Epidermal melanocyte (primary cell): ENCODE data around the gene VPS37C.
A peak's percentile ranks its signal among the peaks of the same experiment; 100 is the strongest.

Source experiments
- DNase-seq: peaks from one replicate; pipeline ENCODE4 v3.0.0; 2011; ENCODE audit warnings: low spot score; ENCODE audit not compliant: insufficient read length

VPS37C gene

DNA sequence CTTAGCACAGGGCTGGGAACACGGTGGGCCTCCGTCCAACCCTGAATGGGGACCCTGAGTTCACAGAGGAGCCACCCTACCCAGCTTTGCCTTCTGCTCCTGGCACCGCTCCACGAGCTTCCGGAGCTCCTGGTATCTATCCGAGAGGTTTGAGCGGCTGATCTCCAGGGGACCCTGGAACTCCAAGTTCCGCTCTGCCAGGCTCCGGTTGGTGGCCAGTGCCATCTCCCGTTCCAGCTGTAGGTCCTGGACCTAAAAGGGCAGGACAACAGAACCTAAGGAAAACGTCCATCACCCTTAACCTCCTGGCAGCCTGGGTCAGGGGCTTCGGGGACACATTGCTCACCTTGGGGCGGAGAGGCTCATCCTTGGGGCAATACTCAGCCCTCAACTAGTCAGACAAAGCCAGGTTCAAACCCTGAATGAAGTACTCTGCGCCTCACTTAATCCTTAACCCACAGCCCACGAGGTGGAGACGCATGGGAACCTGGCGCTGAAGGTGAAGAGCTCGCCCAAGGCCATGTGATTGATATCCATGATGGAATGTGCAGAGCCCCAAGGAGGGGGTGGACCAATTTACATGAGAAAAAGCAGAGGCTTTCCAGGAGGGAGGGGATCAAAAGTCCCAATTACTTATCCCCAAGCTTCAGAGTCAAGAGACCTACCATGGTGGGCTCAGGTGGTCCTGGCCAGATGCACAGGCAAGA is 27.1 kb downstream of the VPS37C start:
- no peak for DNase-seq

DNA sequence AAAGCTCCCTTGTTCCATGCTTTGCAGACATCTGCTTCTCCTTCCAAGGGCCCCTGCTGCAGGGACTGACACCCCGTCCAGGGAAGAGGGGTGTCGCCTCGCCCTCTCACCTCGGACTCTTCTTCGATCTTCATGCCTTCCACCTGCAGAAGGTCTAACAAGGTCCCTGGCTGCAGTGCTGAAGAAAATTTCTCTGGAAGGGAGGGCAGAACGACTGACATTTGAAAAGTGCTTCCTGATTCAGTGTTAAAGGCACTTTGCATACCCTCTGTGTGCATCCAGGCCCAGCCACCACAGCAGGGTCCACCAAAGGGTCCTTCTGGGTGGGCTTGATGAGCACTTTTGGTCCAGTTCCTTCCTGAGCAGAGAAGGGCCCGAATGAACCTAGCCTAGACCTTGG is 28.1 kb downstream of the VPS37C start:
- no peak for DNase-seq

DNA sequence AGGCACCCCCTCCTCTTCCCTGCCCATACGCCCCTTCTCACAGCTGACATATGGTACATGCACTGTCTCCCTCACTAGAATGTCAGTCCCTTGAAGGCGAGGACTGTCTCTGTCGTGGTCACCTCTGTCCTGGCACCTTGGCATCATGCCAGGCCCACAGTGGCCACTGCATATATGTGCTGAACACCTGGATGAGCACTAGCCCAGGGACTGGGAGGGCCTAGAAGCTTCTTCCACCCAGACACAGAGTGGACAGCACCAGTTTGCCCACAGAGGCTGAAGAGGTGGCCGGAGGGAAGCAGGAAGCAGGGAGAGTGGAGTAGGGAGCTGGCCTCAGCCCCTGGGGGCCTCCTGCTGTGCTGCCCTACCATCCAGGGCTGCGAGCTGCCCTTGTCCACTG is 28.6 kb downstream of the VPS37C start:
- DNase-seq, result no peak

DNA sequence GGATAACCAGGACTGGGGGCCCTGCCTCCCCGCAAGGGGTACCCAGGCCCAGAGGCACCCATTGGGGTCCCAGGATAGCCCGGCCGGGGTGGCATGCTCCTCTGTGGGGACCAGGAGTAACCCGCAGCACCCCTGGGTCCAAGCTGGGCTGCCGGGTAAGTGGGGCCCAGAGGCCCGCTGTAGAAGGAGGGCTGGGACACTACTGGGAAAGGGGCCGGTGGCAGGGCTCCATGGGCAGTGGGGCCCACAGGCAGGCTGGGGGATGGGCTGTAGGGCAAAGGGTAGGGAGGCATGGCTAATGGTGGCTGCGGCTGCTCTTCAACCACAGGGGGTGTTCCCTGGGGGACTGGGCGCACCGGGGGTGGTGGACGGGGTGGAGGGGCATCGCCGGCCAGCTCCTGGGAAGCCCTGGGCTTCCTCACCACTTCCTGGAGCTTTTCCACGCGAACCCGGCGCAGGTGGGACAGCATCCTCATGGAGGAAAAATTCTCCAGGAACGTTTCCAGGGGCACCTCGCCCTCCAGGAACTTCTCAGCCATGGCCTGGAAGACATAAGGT is 29.1 kb downstream of the VPS37C start:
- DNase-seq, result no peak

DNA sequence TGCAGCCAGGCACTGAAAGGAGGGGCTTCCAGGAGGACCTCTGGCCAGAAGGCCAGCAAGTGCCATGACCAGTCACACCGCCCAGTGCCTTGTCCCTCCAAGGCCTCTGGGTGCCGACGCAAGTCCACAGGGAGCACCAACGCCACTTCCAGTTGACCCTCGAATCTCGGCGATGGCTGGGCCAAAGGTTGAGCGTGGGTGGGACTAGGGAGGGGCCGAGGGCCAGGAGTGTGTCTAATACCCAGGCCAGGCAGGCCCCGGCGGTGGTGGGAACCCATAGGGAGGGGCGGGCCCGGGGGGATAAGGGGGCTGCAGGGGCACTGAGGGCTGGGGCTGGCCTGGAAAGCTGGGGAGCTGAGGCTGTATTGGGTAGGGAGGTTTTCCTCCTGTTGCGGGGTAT is 29.6 kb downstream of the VPS37C start:
- no peak for DNase-seq

DNA sequence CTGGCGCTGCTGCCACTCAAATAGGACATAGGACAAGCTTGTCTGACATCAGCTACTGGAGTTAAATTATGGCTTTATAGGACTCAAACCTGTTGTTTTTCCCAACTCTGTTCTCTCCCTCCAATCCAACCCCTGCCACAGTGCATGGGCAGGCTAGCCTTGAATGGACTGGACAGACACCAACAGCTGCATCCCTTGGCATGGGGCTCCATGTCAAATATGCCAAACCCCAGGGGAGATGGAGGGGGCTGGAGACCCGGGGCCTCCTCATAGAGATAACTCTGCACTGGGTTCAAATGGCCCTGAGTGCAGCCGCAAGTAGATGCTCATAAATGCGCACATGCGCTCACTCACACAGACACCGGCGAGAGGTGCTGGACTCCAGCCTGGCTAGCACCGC is 30.0 kb downstream of the VPS37C start:
- no peak for DNase-seq

DNA sequence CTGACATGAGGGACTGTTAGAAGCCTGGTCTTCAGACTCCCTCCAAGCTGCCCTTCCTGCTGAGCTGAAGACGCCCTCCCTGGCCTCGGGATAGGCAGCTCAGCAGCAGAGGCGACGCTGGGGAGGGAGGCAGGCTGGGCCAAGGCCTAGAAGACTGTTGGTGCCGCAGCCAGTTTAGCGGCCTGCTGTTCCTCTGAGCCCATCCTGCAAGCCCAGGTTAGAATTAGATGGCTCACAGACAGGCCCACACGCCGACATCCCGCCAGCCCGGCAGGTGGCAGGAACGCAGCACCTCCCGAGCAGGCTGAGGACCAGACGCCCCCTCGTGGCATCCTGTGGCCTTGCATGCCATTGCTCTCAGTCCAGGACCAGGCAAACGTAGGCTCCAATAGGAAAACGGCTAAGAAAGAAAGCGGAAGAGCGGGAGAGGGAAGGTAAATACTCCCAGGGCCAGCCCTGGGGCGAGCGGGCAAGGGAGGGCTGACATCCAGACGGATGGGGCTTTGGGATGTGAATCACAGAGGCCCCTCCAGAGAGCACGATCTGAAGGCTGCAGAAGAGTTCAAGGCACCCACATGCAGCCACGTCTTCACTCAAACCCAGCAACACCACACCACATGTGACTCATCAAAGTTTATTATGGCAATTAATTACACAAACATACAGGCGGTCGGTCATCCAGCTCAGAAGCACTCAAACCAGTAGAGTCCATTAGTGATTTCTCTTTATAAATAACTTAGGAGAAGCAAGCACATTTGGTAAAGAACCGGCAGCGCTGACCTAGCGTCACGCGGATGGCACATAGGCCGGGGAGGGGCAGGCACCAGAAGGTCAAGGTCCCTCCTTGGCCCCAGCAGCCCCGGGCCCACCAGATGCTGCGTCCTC is 31.3 kb downstream of the VPS37C start:
- DNase-seq, result peak; percentile 98

DNA sequence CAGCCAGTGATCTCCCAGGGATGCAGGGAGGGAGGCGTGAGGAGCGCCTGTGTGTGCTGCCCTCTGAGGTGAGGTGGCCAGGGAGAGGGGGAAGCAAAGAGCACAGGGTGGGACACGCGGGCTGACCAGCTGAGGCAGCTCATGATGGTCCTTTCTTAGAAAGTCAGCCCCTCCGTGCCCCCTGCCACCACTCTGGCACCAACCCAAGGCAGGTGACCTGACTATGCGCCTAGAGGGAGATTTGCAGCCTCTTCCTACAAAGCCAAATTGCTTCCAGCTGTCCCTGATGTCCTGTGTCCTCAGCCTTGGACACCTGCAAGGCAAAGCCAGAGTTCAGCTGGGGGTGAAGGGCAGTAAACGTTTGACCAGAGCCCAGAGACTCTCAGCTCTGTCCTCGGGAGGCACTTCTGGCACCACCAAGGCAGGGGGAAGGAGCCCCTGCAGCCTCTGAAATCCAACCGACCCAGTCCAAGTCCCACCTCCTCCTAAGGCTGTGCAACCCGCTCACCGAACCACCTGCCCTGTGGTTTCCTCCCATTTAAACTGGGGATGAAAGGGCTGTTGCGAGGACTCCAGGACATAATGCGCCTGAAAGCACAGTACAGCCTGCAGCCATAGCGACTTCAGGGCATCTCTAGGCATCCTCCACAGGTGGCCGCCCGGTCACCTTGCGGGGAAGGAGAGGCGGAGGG is 32.1 kb downstream of the VPS37C start:
- no peak for DNase-seq

DNA sequence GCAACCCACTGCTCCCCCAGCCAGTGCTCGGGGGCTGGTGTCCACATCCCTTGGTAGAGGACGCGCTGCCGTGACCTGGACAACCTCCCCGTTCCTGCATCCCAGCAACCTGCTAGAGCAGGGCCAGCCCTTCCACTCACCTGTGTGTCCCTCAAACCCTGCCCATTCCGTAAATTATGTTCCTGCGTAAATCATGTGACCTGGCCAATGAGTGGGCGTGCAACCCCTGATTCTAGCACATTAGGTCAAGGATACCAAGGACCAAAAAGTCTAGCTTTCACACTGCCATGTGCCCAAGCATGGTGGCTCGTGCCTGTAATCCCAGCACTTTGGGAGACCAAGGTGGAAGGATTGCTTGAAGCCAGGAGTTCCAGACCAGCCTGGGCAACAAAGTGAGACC is 33.2 kb downstream of the VPS37C start:
- no peak for DNase-seq

DNA sequence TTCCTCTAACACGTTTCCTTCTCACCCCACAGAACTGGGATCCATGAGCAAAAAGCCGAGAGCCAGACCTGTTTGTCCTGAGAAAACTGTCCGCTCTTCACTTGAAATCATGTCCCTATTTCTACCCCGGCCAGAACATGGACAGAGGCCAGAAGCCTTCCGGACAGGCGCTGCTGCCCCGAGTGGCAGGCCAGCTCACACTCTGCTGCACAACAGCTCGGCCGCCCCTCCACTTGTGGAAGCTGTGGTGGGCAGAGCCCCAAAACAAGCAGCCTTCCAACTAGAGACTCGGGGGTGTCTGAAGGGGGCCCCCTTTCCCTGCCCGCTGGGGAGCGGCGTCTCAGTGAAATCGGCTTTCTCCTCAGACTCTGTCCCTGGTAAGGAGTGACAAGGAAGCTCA is 35.0 kb downstream of the VPS37C start:
- DNase-seq, result no peak

DNA sequence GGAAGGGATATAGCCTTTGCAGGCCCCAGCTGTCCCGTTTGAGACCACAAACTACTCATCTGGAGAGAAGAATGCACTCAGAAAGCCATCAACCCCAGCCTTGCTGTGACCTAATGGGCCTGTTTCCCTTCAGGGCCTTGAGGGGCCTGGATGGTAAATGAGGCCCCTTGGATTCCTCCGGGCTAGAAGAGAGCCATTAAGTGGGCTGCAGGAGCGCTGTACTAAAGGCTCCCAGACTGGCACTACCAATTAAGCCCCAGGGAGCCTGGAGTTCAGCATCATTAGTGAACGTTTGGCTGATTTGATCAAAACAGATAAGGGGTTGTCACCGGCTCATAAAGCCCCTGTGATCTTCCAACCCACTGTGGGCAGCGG is 35.9 kb downstream of the VPS37C start:
- no peak for DNase-seq

DNA sequence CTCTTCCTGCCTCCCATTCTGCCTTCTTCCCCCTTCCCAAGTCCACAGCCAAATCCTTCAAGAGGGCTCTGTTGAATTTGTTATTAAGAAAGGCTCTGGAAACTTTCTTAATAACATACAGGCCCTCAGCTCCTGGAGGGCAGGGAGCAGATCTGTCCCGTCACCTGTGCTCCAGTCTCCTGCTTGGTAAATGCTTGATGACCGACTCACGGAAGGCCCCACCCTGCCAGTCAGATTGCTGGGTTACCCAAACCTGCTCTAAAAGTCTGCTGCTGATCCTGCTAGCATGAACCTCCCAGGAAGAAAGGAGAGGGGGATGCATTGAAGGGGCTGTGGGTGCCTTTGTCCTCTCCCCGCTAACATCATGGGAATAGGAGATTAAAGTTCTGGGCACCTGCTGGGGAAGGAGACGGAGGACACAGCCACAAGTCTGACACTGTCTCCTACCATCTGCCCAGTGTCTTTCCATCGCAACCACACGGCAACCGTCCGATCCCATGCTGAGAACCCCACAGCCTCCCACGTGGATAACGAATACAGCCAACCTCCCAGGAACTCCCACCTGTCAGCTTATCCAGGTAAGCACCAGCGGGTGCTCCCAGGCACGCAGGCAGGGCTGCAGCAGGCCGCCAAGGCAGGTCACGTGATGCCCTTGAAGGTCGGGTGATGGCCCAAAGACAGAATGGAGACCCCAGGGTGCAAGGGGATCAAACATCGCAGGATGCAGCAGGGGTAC is 36.5 kb downstream of the VPS37C start:
- DNase-seq, result no peak

DNA sequence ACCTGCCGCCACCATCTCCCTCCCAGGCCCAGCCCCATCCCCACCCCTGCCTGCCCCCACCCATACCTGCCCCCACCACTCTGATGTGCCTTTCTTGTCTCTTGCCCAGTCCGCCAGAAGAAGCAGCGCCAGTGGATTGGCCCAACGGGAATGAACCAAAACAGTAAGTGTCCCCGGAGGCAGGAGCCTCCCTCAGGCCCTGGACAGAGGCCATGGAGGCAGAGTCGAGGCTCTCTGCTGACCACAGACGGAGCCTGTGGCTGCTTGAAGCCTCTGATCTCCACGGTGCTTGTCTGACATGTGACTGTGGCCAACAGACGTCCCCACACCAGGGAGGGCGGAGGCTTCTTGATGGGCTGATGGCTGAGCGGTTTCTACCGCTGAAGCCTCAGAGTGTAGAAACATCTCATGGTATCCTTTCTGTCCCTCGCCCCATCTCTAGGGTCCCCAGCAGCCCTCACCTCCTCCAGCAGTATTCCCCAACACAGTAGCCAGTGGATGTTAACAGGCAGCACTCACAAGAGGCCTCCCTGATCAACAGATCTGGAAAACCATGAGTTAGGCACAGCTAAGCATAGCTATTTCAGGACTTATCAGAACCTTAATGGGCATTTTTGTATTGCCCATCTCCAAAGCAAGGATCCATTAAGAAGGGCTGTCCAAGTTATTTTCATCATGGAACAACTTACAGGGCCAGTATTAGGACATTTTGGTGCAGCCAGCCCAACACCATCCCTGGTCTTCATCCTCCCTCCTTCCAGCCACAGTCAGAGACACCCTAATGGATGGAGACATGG is 37.3 kb downstream of the VPS37C start:
- no peak for DNase-seq

DNA sequence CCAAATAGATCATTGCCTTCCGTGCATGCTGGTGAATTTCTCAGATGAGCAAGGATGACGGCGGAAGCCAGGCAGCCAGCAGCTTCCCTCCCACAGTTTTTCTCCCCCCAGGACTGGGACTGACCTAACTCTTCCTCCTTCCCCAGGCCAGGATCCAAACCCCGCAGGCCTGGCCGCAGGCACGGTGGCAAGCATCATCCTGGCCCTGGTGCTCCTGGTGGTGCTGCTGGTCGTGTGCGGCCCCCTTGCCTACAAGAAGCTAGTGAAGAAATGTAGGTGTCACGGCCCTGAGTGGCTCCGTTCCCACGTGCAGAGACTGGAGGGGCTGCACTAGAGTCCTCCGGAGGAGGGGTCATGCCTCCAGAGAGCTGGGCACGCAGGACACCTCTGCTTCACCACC is 38.5 kb downstream of the VPS37C start:
- DNase-seq, result no peak

DNA sequence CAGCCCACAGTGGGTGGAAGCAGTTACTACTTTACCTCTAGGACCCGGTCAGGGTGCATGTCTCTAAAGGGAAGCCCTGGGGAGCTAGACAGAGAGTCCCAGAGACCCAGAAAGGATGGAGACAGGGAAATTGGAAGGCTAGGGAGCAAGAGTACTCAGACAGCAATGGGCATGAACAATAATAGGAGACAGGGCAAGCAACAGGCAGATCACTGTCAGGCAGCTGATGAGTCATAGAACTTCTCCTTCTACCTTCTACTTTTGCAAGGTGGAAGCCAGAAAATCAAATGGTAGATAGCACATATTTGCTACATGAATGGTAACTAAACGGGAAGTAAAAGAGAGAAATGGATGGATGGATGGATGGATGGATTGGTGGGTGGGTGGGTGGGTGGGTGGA is 39.3 kb downstream of the VPS37C start:
- no peak for DNase-seq

DNA sequence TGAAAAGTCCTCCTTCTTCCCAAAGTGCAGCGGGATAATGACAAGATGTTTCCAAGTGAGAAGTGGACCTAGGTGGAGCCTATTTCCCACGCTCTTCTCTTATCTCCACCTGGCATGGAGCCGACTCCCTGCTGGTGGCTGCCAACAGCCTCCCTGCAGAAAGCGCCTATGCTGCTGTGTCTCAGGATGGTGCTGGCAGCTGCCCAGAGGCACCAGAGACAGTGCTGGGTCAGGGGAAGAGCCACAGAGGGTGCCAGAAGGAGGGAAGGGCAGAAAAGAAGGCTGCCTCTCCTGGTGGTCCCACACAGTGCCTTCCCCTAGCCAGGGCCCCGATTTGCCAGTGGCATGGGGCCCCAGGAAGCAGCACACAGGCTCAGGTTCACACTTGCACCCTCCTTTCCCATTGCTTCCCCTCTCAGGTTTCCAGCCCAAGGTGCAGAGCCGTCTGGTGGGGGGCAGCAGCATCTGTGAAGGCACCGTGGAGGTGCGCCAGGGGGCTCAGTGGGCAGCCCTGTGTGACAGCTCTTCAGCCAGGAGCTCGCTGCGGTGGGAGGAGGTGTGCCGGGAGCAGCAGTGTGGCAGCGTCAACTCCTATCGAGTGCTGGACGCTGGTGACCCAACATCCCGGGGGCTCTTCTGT is 39.9 kb downstream of the VPS37C start:
- DNase-seq, result no peak

DNA sequence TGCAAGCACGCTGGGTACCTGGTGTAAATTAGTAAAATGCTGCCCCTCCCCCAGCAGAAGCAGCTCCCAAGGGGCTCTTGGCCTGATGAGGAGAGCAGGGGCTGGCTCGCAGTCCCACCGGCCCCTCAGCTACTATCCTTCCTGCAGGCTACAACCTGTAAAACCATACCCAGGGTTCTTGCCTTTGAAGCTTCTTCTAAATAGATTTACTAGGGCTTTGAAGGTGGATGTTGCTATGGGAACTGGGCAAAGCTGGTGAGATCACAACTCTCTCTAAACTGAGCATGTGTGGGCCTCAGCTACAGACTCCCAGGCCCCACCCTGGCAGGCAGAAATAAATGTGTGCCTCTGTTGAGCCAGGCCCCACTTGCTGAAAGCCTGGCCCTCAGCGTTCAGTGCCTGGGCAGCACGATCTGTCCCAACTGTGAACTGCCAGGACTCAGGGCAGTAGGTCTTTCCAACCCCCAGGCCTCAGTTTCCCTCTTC is 40.5 kb downstream of the VPS37C start:
- no peak for DNase-seq

DNA sequence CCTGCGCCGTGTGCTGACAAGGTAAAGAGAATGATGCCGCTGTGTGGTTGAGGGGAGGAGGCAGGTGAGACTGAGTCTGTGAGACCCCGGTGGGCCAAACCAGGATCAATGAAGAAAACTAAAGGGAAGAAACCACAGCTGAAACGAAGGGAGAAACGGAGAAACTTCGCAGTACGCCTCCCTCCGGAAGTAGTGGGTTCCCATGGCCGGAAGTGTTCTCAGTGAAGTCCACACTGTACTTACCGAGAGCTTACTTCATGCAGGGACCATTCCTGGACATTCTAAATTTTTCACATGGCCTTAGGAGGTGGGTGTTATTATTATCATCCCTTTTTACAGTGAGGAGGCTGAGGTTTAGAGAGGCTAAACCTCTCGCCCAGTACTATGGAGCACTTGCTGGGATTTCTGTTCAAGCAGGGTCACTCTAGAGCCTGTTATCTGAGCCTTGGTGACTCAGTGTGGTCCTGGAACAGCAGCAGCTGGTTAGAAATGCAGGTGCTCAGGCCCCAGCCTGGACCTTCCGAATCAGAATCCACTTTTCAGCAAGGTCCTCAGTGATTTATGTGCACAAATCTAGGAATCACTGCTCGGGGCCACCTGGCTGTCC is 41.0 kb downstream of the VPS37C start:
- DNase-seq, result no peak

DNA sequence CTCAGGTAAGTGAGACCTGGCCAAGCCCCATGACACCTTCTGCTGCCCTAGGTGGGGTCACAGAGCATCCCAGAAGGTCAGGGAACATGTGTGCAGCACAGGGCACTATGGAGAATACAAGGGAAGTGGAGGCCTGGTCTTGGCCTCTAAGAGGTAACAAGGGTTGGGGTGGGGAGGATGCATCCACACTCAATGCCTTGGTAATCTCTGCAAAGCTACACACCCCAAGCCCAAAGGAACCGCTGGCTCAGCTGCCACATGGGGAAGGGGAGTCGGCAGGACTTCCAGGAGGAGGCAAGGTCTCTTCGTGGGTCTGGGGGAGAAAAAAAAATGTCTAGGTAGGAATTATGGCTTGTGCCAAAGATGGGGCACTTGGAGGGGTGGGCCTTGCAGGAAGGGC is 41.7 kb downstream of the VPS37C start:
- no peak for DNase-seq
